HG02885 (cell line): ENCODE measurements around the gene PSKH1.
"Not testable (repeated sequence)": the region's sequence is repeated elsewhere in the genome, so short reads cannot be mapped to it uniquely, and the experiment has no call there.

Source experiments
- ATAC-seq: cut with Tn5 transposase; IDR thresholded peaks from one replicate; pipeline ENCODE4 v1.9.1; 2021; ENCODE audit warnings: mild to moderate bottlenecking; ENCODE audit not compliant: unreplicated experiment, poor library complexity

Gene PSKH1

GRCh38 chr16:67884684-67885083, 8.4 kb upstream of the PSKH1 start, which contains the start of gene NRN1L:
NRN1L (plus strand) TSS chr16:67884885; CDS start chr16:67884904, 19 bp downstream.
- no peak for ATAC-seq

- no peak for ATAC-seq
These were observed 7.5 kb upstream of the PSKH1 start for GRCh38 chr16:67885545-67885944.

GRCh38 chr16:67885976-67886375, 7.1 kb upstream of the PSKH1 start:
- no peak for ATAC-seq

- no peak for ATAC-seq
These were observed 6.7 kb upstream of the PSKH1 start for GRCh38 chr16:67886387-67886786.

- no peak for ATAC-seq
These were observed 4.7 kb upstream of the PSKH1 start for GRCh38 chr16:67888331-67888730.

GRCh38 chr16:67892375-67892774, 679 bp upstream of the PSKH1 start:
- ATAC-seq: no peak

GRCh38 chr16:67893743-67894399, 817 bp downstream of the PSKH1 start:
- no peak for ATAC-seq

GRCh38 chr16:67897231-67897630, 4.2 kb downstream of the PSKH1 start:
- ATAC-seq: no peak

GRCh38 chr16:67901734-67902133, 8.7 kb downstream of the PSKH1 start:
- ATAC-seq: no peak

- no peak for ATAC-seq
These were observed 9.8 kb downstream of the PSKH1 start for GRCh38 chr16:67902831-67903230.

GRCh38 chr16:67907397-67908180, 14.5 kb downstream of the PSKH1 start:
- ATAC-seq: no peak

GRCh38 chr16:67909056-67909742, 16.1 kb downstream of the PSKH1 start:
- ATAC-seq: no peak

GRCh38 chr16:67910158-67910557, 17.1 kb downstream of the PSKH1 start:
- no peak for ATAC-seq

GRCh38 chr16:67914758-67915495, 21.9 kb downstream of the PSKH1 start:
- no peak for ATAC-seq

GRCh38 chr16:67915496-67915769, 22.4 kb downstream of the PSKH1 start:
- not testable (repeated sequence) for ATAC-seq

GRCh38 chr16:67915831-67916723, 23.0 kb downstream of the PSKH1 start:
- no peak for ATAC-seq

- no peak for ATAC-seq
These were observed 24.2 kb downstream of the PSKH1 start for GRCh38 chr16:67917140-67917851.

- ATAC-seq: no peak
These were observed 24.8 kb downstream of the PSKH1 start for GRCh38 chr16:67917852-67918236.

GRCh38 chr16:67919622-67920221, 26.7 kb downstream of the PSKH1 start:
- ATAC-seq: no peak
